Mammary epithelial cell (primary cell): ENCODE measurements around the gene GPANK1.

Experiments
- CTCF ChIP-seq, 2 donors: IDR thresholded peaks in 1 of 2; conservative IDR thresholded peaks in 1 of 2; 2 replicates each; pipeline ENCODE4 v1.5.1; 2011 to 2012; ENCODE audit warnings: inconsistent platforms in 2 of 2, low read length in 2 of 2, mild to moderate bottlenecking in 2 of 2, control low read depth in 1 of 2, low read depth in 1 of 2; ENCODE audit not compliant: insufficient read depth in 1 of 2; ENCODE audit errors: extremely low read depth in 1 of 2
- EZH2 ChIP-seq: IDR thresholded peaks from 2 replicates; pipeline ENCODE4 v1.6.1; 2012; ENCODE audit warnings: low read length, inconsistent platforms, borderline replicate concordance

- TF ChIP-seq CTCF (conservative IDR thresholded peaks at IDR 0.05 in 1 of 2, IDR thresholded peaks at IDR 0.05 in 1 of 2; ENCODE audit: extremely low read depth in 1 of 2, insufficient read depth in 1 of 2, low read depth in 1 of 2, low read length in 2 of 2) (peak in 1 of 2 donors; percentile 29), EZH2 (no peak)
These were observed 16.4 kb upstream of the GPANK1 start for GRCh38 chr6:31681135-31681671.
